B cell (primary cell): ENCODE measurements around the gene HES2. TPM values are rescaled to one million over a fixed set of nuclear protein-coding genes. Genes with fewer than 3 reads are reported as not detected.

Experiments
- ATAC-seq: fragments of 200-7000 bp; cut with Tn5 transposase; one replicate; pipeline ENCODE4 v1.10.0; 2021; ENCODE audit warnings: low read depth, mild to moderate bottlenecking, moderate number of reproducible peaks, moderate library complexity
- CTCF ChIA-PET: fragments of 350-600 bp; sonication (Branson Sonifier 250); formaldehyde crosslinking; loops from one replicate; lab custom pipeline; 2021; ENCODE audit warnings: antibody characterized with exemption, inconsistent platforms; lab: Charles Lee
- POLR2A ChIA-PET: fragments of 350-600 bp; sonication (Branson Sonifier 250); formaldehyde crosslinking; loops from one replicate; lab custom pipeline; 2021; ENCODE audit warnings: antibody characterized with exemption; lab: Charles Lee
- DNase-seq: peaks from one replicate; pipeline ENCODE4 v3.0.0; 2013
- H2AFZ ChIP-seq: 2 replicates; pipeline ENCODE4 v1.6.1; 2012; ENCODE audit warnings: mild to moderate bottlenecking, low read depth, low read length; ENCODE audit not compliant: insufficient read depth, poor library complexity, severe bottlenecking
- H3K27ac ChIP-seq, 2 donors: 1 replicate in 1 of 2; 2 replicates in 1 of 2; pipeline ENCODE4 v1.5.1; 2012 to 2013; ENCODE audit warnings: low read length in 2 of 2, mild to moderate bottlenecking in 2 of 2, moderate library complexity in 1 of 2
- H3K27me3 ChIP-seq, 4 experiments: fragments of 200-600 bp in 1 of 4; sonication (generic) in 1 of 4; replicated peaks in 1 of 4; 1 replicate in 2 of 4; 2 replicates in 2 of 4; pipeline versions ENCODE4 v1.6.1 to v1.7.0; 2013 to 2016; ENCODE audit warnings: low read length in 3 of 4, mild to moderate bottlenecking in 2 of 4, mixed read lengths in 1 of 4, moderate library complexity in 1 of 4; ENCODE audit not compliant: insufficient read depth in 4 of 4, control insufficient read depth in 3 of 4; ENCODE audit errors: control extremely low read depth in 1 of 4
- H3K36me3 ChIP-seq, 2 experiments: replicated peaks in 1 of 2; 1 replicate in 1 of 2; 2 replicates in 1 of 2; pipeline versions ENCODE4 v1.6.1 to v1.7.1; 2013; ENCODE audit warnings: low read length in 1 of 2; ENCODE audit not compliant: insufficient read depth in 2 of 2, control insufficient read depth in 1 of 2; ENCODE audit errors: control extremely low read depth in 1 of 2, extremely low read depth in 1 of 2
- H3K4me1 ChIP-seq, 2 donors: fragments of 200-600 bp in 1 of 2; sonication (generic) in 1 of 2; 1 replicate in 1 of 2; 2 replicates in 1 of 2; pipeline versions ENCODE4 v1.5.1 to v1.6.1; 2013 to 2017; ENCODE audit warnings: low read length in 2 of 2; ENCODE audit not compliant: control insufficient read depth in 2 of 2, insufficient read depth in 2 of 2
- H3K4me2 ChIP-seq: replicated peaks from 2 replicates; pipeline ENCODE3; 2012; ENCODE audit warnings: mild to moderate bottlenecking, low read depth, low read length; ENCODE audit not compliant: poor library complexity, severe bottlenecking
- H3K4me3 ChIP-seq, 5 experiments: fragments of 200-600 bp in 1 of 5; sonication (generic) in 1 of 5; 1 replicate in 3 of 5; 2 replicates in 2 of 5; pipeline versions ENCODE4 v1.5.1 to v1.7.0; 2011 to 2016; ENCODE audit warnings: low read length in 4 of 5, mild to moderate bottlenecking in 4 of 5, low read depth in 2 of 5, control low read depth in 1 of 5, moderate library complexity in 1 of 5; ENCODE audit not compliant: insufficient read depth in 1 of 5; ENCODE audit errors: control extremely low read depth in 1 of 5, extremely low read depth in 1 of 5
- H3K79me2 ChIP-seq: fragments of 200-600 bp; sonication (generic); one replicate; pipeline ENCODE4 v1.6.0; 2016; ENCODE audit warnings: low read length; ENCODE audit not compliant: control insufficient read depth, insufficient read depth
- H3K9ac ChIP-seq: fragments of 200-600 bp; sonication (generic); 2 replicates; pipeline ENCODE4 v1.6.1; 2017; ENCODE audit warnings: mild to moderate bottlenecking, low read length, moderate library complexity
- H3K9me3 ChIP-seq, 3 donors: one replicate each; pipeline versions ENCODE4 v1.6.1 to v1.7.1; 2013; ENCODE audit warnings: low read length in 2 of 3; ENCODE audit not compliant: control insufficient read depth in 2 of 3, insufficient read depth in 1 of 3; ENCODE audit errors: control extremely low read depth in 1 of 3
- H4K20me1 ChIP-seq: 2 replicates; pipeline ENCODE4 v1.6.0; 2012; ENCODE audit warnings: mild to moderate bottlenecking, low read length; ENCODE audit not compliant: insufficient read depth, control insufficient read depth, poor library complexity, severe bottlenecking
- H3K27ac Mint-ChIP-seq: one replicate; pipeline ENCODE4 v1.8.0; 2021; ENCODE audit warnings: mixed read lengths
- H3K27me3 Mint-ChIP-seq: one replicate; pipeline ENCODE4 v1.8.0; 2021; ENCODE audit warnings: mixed read lengths
- H3K4me1 Mint-ChIP-seq: one replicate; pipeline ENCODE4 v1.8.0; 2021; ENCODE audit warnings: mixed read lengths
- H3K4me3 Mint-ChIP-seq: one replicate; pipeline ENCODE4 v1.8.0; 2021; ENCODE audit warnings: mixed read lengths
- H3K9me3 Mint-ChIP-seq: one replicate; pipeline ENCODE4 v1.8.0; 2022; ENCODE audit warnings: mixed read lengths; ENCODE audit not compliant: insufficient read depth
- EZH2 ChIP-seq: IDR thresholded peaks from 2 replicates; pipeline ENCODE4 v1.6.1; 2012; ENCODE audit warnings: borderline replicate concordance, low read depth, mild to moderate bottlenecking, moderate library complexity, low read length; ENCODE audit not compliant: insufficient read depth, poor library complexity, severe bottlenecking
- WGBS: methylation state at CpG from one replicate; pipeline ENCODE4 v1.1.5; 2013; ENCODE audit warnings: missing lambda C conversion rate; ENCODE audit not compliant: insufficient coverage; 5-methylcytosine and 5-hydroxymethylcytosine counted together
- intact Hi-C: fragments of 100-400 bp; cut with micrococcal nuclease; formaldehyde crosslinking; loops from one replicate; pipeline ENCODE4 v1.10.0; 2022
- polyA plus RNA-seq: library from polyadenylated mRNA; depleted of rRNA; stranded (reverse); fragments of >200 nt; gene quantifications from 2 replicates; pipeline ENCODE4 v1.2.3, GENCODE V29; 2012
- total RNA-seq, 2 donors: library from RNA; stranded (reverse); fragments of 120-200 nt in 1 of 2; gene quantifications; 1 replicate in 1 of 2; 2 replicates in 1 of 2; pipeline versions ENCODE4 v1.2.3 to v1.2.4, GENCODE V29; 2013 to 2022
- TF ChIP-seq, protein P1 (sequence below): fragments of 200-600 bp; IDR thresholded peaks from one replicate; pipeline ENCODE4 v1.8.0; 2022; ENCODE audit warnings: antibody characterized with exemption, mild to moderate bottlenecking

The HES2 gene
- total and polyA plus RNA-seq, 2 donors (not counting 1 experiment from before 2014, with no cell fraction given), result not detected

DNA sequence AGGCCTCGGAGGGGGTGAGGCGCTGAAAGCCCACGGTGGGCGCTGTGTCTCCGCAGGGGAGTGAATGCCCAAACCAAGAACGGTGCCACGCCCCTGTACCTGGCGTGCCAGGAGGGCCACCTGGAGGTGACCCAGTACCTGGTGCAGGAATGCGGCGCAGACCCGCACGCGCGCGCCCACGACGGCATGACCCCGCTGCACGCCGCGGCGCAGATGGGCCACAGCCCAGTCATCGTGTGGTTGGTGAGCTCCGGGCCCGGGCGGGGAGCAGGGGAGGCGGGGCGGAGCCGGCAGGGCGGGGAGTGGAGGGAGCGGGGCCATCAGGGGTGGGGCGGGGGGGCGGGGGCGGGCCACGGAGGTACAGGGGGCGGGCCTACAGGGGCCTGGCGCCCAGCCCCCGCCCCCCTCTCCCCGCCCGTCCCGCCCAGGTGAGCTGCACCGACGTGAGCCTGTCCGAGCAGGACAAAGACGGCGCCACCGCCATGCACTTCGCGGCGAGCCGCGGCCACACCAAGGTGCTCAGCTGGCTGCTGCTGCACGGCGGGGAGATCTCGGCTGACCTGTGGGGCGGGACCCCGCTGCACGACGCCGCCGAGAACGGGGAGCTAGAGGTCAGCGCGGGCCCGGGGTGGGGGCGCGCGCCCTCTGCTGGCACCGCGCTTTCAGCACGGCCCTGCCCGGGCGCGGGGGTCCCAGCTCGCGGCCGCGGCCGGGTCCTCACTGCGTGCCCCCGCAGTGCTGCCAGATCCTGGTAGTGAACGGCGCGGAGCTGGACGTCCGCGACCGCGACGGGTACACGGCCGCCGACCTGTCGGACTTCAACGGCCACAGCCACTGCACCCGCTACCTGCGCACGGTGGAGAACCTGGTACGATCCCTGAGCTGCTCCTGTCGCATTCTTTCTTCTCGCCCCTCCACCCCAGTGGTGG, 20.7 kb upstream of the HES2 start:
- H3K9me3 Mint-ChIP-seq, result no peaks in the 10 kb centered on the region
- intact Hi-C loops, result no loop called here
- 7% methylated on average over 85 of the region's 101 CpGs for WGBS
- H3K4me2 ChIP-seq, result peak overlapping the region; percentile 33
- peak overlapping the region; percentile 57 for H3K4me3 Mint-ChIP-seq
- H4K20me1 ChIP-seq, result no peaks in the 10 kb centered on the region
- peaks cover 35% of the 10 kb centered on the region for H3K27me3 Mint-ChIP-seq
- H3K4me3 ChIP-seq, result peak overlapping the region in 1 of 5 experiments; percentile 18
- peaks cover 3 to 5% of the 10 kb centered on the region in 2 donors for H3K4me1 ChIP-seq
- DNase-seq (peak; percentile 65), ATAC-seq (peak; percentile 71)
- TF ChIP-seq, protein P1, sequence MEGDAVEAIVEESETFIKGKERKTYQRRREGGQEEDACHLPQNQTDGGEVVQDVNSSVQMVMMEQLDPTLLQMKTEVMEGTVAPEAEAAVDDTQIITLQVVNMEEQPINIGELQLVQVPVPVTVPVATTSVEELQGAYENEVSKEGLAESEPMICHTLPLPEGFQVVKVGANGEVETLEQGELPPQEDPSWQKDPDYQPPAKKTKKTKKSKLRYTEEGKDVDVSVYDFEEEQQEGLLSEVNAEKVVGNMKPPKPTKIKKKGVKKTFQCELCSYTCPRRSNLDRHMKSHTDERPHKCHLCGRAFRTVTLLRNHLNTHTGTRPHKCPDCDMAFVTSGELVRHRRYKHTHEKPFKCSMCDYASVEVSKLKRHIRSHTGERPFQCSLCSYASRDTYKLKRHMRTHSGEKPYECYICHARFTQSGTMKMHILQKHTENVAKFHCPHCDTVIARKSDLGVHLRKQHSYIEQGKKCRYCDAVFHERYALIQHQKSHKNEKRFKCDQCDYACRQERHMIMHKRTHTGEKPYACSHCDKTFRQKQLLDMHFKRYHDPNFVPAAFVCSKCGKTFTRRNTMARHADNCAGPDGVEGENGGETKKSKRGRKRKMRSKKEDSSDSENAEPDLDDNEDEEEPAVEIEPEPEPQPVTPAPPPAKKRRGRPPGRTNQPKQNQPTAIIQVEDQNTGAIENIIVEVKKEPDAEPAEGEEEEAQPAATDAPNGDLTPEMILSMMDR, result peak; percentile 38
- TF ChIP-seq EZH2, result no peak
- no peak overlapping the region for H3K27ac ChIP-seq
- H2AFZ ChIP-seq, result peak overlapping the region; percentile 22
- H3K79me2 ChIP-seq, result no peaks in the 10 kb centered on the region
- ChIA-PET POLR2A (no interaction called here), CTCF (interaction anchor here (0.8 to 5.6 kb wide), 6 partner anchors 9 to 201 kb away, joined by 3 to 53 read pairs (median 6); partner anchors contain the start of gene HES2)
- no peaks in the 10 kb centered on the region for H3K36me3 ChIP-seq
- no peak overlapping the region for H3K9ac ChIP-seq
- H3K27ac Mint-ChIP-seq, result no peak overlapping the region
- H3K27me3 ChIP-seq, result peaks cover 0 to 45% (median 18%) of the 10 kb centered on the region in 4 experiments
- H3K4me1 Mint-ChIP-seq, result peaks cover 13% of the 10 kb centered on the region
- H3K9me3 ChIP-seq, result peaks cover 0 to 2% (median 0%) of the 10 kb centered on the region in 3 donors
